Measurements from ENCODE around the gene SERPINA4. TPM values are rescaled to one million over a fixed set of nuclear protein-coding genes. Genes with fewer than 3 reads are reported as not detected.

The SERPINA4 gene
- total and polyA plus RNA-seq, 2 of the 13 experiments (the other 11 are each of a cell fraction or from before 2014, with no cell fraction given) = 39.1 to 57.8 TPM

DNA sequence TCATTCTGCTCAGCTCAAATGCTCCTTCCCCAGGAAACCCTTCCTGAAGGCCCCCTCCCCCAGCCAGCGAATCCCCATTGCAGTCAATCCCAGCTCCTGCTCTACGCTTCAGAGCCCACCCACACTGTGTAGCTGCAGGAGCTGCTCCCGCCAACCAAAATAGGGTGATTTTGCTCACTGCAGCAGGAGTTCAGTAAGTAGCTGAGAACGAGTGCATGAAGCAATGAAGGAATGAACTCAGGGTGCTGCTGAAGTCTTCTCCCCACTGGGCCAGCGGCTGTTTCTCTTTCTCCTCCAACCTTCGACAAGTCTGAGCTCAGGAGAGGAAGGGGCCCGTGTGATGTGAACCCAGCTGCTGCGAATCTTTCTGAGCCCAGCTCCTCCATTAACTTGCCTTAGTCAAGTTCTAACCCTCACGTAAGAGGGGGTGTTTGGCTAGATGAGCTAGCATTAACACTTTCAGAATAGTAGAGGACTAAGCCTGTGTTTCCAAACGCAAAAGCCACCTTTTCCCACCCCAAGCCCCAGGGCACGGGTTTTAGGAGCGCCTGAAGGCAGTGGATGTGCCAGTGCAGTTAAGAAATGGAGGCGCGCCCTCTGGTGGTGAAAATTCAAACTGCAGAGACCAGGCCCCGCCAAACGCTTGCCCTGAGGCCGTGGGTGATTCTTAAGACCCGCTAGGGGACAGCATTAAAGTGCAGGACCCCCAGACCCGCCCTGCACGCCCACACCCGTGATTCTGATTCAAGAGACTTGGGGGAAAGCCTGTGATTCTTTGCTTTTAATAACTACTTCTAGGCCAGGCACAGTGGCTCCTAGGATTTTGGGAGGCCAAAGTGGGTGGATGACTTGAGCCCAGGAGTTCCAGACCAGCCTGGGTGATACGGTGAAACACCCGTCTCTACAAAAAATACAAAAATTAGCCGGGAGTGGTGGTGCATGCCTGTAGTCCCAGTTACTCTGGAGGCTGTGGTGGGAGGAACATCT is 11.9 kb upstream of the SERPINA4 start (continued):
- TF ChIP-seq, protein P1, sequence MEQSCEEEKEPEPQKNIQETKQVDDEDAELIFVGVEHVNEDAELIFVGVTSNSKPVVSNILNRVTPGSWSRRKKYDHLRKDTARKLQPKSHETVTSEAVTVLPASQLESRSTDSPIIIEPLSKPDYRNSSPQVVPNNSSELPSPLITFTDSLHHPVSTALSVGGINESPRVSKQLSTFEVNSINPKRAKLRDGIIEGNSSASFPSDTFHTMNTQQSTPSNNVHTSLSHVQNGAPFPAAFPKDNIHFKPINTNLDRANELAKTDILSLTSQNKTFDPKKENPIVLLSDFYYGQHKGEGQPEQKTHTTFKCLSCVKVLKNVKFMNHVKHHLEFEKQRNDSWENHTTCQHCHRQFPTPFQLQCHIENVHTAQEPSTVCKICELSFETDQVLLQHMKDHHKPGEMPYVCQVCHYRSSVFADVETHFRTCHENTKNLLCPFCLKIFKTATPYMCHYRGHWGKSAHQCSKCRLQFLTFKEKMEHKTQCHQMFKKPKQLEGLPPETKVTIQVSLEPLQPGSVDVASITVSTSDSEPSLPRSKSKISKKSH (CRISPR knock-in tag; IDR thresholded peaks at IDR 0.05; ENCODE audit: borderline replicate concordance) = no peak; the same call in 1 of the 2 replicates
- TF ChIP-seq, protein P2, sequence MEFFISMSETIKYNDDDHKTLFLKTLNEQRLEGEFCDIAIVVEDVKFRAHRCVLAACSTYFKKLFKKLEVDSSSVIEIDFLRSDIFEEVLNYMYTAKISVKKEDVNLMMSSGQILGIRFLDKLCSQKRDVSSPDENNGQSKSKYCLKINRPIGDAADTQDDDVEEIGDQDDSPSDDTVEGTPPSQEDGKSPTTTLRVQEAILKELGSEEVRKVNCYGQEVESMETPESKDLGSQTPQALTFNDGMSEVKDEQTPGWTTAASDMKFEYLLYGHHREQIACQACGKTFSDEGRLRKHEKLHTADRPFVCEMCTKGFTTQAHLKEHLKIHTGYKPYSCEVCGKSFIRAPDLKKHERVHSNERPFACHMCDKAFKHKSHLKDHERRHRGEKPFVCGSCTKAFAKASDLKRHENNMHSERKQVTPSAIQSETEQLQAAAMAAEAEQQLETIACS (CRISPR knock-in tag; IDR thresholded peaks at IDR 0.05) = no peak
- TF ChIP-seq ZNF224 (CRISPR knock-in tag; IDR thresholded peaks at IDR 0.05) = 0 out of 2 replicates have a peak, but pooled peaks have one; percentile 59
- TF ChIP-seq, protein P3, sequence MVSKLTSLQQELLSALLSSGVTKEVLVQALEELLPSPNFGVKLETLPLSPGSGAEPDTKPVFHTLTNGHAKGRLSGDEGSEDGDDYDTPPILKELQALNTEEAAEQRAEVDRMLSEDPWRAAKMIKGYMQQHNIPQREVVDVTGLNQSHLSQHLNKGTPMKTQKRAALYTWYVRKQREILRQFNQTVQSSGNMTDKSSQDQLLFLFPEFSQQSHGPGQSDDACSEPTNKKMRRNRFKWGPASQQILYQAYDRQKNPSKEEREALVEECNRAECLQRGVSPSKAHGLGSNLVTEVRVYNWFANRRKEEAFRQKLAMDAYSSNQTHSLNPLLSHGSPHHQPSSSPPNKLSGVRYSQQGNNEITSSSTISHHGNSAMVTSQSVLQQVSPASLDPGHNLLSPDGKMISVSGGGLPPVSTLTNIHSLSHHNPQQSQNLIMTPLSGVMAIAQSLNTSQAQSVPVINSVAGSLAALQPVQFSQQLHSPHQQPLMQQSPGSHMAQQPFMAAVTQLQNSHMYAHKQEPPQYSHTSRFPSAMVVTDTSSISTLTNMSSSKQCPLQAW (CRISPR knock-in tag; IDR thresholded peaks at IDR 0.05) = 0 out of 2 replicates have a peak, but pooled peaks have one; percentile 19
- TF ChIP-seq, protein P4, sequence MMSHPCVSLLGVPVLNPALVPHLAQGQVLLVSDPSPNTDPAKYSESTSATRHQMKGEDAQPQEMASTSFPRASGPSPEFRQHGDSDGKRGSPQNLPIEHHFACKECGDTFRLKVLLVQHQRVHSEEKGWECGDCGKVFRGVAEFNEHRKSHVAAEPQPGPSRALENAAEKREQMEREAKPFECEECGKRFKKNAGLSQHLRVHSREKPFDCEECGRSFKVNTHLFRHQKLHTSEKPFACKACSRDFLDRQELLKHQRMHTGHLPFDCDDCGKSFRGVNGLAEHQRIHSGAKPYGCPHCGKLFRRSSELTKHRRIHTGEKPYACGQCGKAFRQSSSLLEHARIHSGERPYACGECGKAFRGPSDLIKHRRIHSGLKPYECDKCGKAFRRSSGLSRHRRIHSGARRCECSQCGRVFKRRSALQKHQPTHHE (CRISPR knock-in tag; IDR thresholded peaks at IDR 0.05; ENCODE audit: borderline replicate concordance) = no peak
- 0 out of 2 replicates have a peak, but pooled peaks have one; percentile 25 for TF ChIP-seq ZNF333 (CRISPR knock-in tag; IDR thresholded peaks at IDR 0.05; ENCODE audit: borderline replicate concordance)
- TF ChIP-seq KDM6A (CRISPR knock-in tag; IDR thresholded peaks at IDR 0.05; ENCODE audit: low read depth) = no peak
- TF ChIP-seq, protein P5, sequence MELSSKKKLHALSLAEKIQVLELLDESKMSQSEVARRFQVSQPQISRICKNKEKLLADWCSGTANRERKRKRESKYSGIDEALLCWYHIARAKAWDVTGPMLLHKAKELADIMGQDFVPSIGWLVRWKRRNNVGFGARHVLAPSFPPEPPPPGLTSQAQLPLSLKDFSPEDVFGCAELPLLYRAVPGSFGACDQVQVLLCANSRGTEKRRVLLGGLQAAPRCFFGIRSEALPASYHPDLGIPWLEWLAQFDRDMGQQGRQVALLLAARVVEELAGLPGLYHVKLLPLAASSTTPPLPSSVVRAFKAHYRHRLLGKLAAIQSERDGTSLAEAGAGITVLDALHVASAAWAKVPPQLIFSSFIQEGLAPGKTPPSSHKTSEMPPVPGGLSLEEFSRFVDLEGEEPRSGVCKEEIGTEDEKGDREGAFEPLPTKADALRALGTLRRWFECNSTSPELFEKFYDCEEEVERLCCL (CRISPR knock-in tag; IDR thresholded peaks at IDR 0.05; ENCODE audit: borderline replicate concordance) = no peak
- TF ChIP-seq MIER3 (CRISPR knock-in tag; IDR thresholded peaks at IDR 0.05; ENCODE audit: borderline replicate concordance) = 0 out of 2 replicates have a peak, but pooled peaks have one; percentile 23
- peak; percentile 30; the same call in 1 of the 2 replicates for TF ChIP-seq FOSL2 (CRISPR knock-in tag; IDR thresholded peaks at IDR 0.05)
- no peak for TF ChIP-seq SNRNP70 (IDR thresholded peaks at IDR 0.05; ENCODE audit: low read depth, low read length)
- TF ChIP-seq ZNF556 (CRISPR knock-in tag; IDR thresholded peaks at IDR 0.05; ENCODE audit: borderline replicate concordance) = no peak
- TF ChIP-seq FOXO1 (CRISPR knock-in tag; IDR thresholded peaks at IDR 0.05) = peak; percentile 17; the same call in 1 of the 2 replicates
- no peak for TF ChIP-seq ZMAT3 (CRISPR knock-in tag; conservative IDR thresholded peaks at IDR 0.05)
- TF ChIP-seq STAT5B (CRISPR knock-in tag; IDR thresholded peaks at IDR 0.05) = no peak
- TF ChIP-seq MYNN (CRISPR knock-in tag; IDR thresholded peaks at IDR 0.05; ENCODE audit: low read depth) = no peak; the same call in 1 of the 2 replicates
- no peak for TF ChIP-seq TMF1 (CRISPR knock-in tag; IDR thresholded peaks at IDR 0.05; ENCODE audit: low read depth)
- TF ChIP-seq SOX5 (CRISPR knock-in tag; IDR thresholded peaks at IDR 0.05; ENCODE audit: borderline replicate concordance) = 0 out of 2 replicates have a peak, but pooled peaks have one; percentile 14
- TF ChIP-seq ZNF83 (CRISPR knock-in tag; IDR thresholded peaks at IDR 0.05; ENCODE audit: borderline replicate concordance) = no peak
- 0 out of 2 replicates have a peak, but pooled peaks have one; percentile 27 for TF ChIP-seq ZNF572 (CRISPR knock-in tag; IDR thresholded peaks at IDR 0.05)
- TF ChIP-seq ZNF543 (CRISPR knock-in tag; IDR thresholded peaks at IDR 0.05) = no peak

Data from HepG2 (cell line).